22Rv1 (cell line): ENCODE measurements around the gene ZDHHC11.
"Not testable (repeated sequence)": the region's sequence is repeated elsewhere in the genome, so short reads cannot be mapped to it uniquely, and the experiment has no call there.

ENCODE experiments used
- H3K27ac ChIP-seq: fragments of 450-650 bp; 2 replicates; pipeline ENCODE4 v1.5.1; 2017
- ZFX ChIP-seq: fragments of 450-650 bp; IDR thresholded peaks from 2 replicates; pipeline ENCODE4 v1.6.1; 2017; ENCODE audit warnings: antibody characterized with exemption, borderline replicate concordance
- TF ChIP-seq, protein P1 (sequence below): fragments of 450-650 bp; IDR thresholded peaks from 2 replicates; pipeline ENCODE4 v1.5.1; 2017; ENCODE audit warnings: mild to moderate bottlenecking

ZDHHC11 gene

DNA sequence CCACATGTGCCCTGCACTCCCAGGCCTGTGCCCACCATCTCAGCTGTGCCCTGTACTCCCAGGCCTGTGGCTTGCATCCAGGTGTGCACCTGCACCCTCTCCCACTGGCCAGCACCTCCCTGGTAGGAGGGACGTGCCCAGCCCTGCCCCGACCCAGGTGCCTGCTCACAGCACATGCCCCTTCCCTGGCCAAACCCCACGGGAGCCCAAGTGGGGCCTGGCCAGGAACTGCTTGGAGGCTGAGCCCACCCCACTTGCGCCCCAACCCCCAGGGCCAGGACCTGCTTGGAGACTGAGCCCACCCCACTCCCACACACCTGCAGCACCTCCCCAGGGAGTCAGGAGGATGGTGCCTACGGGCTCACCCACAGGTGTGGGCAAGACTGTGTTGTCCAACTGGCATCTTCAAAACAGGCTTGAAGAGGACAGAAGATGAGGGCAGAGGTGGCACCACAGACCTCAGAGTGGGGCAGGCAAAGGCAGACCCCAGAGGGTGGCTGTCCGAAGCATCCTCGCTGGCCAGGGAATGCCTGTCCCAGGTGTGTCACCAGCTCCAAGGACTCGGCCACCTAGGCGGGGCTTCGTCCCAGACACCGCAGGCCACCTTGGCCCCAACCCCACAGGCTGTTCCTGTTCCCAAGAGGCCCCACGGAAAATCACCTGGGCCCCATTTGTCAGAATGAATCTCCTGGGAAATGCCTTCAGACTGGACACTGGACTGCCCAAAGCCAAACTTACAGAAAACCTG lies 77.1 kb downstream of the ZDHHC11 start:
- TF ChIP-seq ZFX, result no peak
- TF ChIP-seq, protein P1, sequence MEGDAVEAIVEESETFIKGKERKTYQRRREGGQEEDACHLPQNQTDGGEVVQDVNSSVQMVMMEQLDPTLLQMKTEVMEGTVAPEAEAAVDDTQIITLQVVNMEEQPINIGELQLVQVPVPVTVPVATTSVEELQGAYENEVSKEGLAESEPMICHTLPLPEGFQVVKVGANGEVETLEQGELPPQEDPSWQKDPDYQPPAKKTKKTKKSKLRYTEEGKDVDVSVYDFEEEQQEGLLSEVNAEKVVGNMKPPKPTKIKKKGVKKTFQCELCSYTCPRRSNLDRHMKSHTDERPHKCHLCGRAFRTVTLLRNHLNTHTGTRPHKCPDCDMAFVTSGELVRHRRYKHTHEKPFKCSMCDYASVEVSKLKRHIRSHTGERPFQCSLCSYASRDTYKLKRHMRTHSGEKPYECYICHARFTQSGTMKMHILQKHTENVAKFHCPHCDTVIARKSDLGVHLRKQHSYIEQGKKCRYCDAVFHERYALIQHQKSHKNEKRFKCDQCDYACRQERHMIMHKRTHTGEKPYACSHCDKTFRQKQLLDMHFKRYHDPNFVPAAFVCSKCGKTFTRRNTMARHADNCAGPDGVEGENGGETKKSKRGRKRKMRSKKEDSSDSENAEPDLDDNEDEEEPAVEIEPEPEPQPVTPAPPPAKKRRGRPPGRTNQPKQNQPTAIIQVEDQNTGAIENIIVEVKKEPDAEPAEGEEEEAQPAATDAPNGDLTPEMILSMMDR, result no peak

DNA sequence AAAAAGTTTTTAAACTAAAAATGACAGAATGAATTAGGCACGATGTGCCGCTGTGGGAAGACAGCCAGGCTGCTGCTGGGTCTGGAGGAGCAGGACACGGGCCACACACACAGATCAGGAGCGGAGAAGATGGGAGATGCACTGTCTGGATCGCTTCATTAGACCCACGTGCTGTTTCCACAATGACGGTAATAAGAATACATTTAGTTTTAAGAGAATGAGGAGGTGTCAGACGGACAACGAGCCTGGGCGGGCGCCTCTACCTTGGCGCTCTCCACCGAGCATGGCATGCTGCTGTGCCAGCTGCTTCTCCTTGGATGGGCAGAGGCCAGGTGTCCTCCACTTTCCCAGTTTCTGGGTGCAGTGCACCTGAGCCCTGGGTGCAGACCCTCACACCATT lies 77.9 kb downstream of the ZDHHC11 start:
- H3K27ac ChIP-seq, result not testable (repeated sequence)

More for the DNA sequence above, 77.1 kb downstream of the ZDHHC11 start:
- no peak overlapping the region for H3K27ac ChIP-seq

DNA sequence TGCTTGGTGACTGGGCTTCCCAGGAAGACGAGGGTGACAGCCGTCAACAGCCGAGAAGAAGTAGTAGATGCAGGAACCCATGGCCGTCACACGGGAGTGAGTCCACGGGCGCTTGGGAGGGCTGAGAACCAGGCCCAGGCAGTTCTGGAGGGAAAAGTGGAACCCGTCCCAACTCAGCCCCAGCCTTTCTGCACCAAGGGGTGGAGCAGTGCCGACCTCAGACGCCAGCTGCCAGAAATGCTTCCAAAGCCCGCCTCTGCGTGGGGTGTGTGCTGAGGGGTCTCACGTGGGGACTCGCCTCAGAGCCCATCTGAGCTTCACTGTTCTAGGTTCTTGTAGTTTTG lies 78.3 kb downstream of the ZDHHC11 start:
- not testable (repeated sequence) for H3K27ac ChIP-seq

DNA sequence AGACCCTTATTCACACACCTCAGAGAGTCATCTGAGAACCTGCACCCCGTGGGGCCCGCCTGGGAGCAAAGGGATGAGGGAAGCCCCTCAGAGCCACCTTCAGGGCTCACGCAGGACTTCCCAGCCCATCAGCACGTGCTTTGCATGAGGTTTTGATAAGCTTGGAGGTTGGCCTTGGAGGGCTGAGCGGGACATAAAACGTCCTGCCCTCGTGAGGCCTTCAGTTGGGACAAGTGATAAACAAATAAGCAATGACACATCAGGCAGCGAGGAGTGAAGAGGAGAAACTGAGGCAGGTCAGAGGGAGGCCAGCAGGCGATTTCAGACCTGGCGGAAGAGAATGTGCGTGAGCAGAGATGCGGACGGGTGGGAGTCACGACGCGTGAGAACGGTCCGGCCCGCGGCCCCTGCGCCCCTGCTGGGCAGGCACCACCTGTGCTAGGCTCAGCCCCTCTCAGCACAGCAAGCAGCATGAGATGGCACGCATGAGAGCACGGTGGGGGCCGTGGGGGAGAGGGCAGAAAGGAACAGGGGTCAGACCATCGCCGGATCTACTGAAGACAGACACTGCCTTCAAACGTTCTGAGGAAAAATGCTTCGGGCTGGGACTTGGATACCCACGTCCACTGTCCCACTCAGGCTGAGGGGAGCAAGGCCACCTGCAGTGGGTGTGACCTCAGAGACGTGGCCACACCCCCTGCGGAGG lies 78.8 kb downstream of the ZDHHC11 start:
- not testable (repeated sequence) for H3K27ac ChIP-seq

DNA sequence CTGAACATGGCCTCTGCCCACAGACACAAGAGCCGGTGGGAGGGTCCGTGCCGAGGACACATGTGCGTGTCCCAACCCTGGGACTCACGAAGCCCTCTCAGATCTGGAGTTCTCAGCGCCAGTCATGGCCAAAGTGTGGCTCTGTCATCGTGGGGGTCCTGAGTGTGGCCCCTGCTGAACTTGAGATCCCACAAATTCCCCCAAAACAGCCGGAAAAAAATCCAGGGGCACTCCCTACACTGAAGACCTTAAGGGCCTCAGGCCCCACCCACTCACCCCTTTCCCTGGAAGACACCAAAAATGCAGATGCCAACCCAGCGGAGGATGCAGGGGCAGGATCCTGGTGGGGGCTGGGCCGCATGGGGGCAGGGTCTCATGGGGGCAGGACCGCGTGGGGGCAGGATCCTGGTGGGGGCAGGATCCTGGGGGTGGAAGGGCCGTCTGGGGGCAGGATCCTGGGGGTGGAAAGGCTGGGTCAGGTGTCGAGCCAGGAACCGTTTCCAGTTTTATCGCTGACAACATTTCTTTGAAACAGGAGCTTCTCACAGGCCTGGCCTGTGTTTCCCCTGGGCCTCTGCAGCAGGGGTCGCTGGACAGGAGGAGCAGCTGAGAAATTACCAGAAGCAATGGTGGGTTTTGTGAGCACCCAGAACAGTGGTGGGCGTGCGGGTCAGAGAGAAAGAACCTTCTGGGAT lies 79.6 kb downstream of the ZDHHC11 start:
- not testable (repeated sequence) for H3K27ac ChIP-seq

DNA sequence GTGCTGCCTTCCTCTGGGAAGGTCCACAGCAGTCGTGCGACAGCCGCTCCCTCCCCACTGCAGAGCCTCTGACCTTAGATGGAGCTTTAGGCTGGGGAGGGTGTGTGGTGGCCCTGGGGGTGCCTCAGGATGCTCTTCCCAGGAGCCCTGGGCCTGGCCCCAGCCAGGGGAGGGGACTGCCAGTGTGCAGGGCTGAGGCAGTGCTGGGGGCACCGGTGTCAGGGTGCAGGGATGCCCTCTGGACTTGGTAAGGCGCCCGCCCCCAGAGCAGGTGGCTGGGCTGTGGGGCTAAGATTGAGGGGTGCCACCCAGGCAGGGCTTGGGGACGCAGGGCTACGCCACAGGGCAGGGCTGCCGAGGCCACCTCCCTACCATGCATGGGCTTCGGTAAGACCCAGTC lies 80.2 kb downstream of the ZDHHC11 start:
- not testable (repeated sequence) for H3K27ac ChIP-seq

DNA sequence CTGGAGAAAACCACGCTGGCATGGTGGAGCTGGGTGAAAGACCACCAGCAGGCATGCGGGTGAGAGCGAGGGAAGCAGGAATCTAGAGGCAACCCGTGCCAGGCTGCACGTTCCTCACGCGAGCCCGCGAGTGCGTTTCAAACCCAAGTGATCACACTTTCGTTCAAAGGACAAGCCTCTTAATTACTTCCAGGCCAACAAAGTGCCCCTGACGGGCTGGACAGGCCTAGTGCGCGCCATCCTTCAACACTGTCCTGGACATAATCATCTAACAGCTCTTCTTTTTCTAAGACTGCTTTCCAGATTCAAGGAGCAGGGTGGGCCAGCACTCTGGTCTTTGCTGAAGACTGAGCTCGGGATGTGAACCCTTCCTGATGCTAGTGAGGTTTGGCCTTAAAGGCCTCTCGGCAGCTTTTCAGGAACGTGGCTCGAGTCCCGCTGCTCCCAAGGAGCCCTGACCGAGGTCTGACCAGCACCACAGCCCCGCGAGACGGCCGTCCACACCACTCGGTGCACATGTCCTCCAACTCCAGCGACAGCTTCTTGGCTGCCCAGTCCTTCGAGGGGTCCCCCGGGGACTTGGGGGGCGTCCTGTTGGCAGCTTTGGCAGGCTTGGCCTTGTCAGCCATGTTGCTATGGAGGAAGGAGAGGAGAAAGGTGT lies 81.2 kb downstream of the ZDHHC11 start:
- H3K27ac ChIP-seq, result not testable (repeated sequence)

DNA sequence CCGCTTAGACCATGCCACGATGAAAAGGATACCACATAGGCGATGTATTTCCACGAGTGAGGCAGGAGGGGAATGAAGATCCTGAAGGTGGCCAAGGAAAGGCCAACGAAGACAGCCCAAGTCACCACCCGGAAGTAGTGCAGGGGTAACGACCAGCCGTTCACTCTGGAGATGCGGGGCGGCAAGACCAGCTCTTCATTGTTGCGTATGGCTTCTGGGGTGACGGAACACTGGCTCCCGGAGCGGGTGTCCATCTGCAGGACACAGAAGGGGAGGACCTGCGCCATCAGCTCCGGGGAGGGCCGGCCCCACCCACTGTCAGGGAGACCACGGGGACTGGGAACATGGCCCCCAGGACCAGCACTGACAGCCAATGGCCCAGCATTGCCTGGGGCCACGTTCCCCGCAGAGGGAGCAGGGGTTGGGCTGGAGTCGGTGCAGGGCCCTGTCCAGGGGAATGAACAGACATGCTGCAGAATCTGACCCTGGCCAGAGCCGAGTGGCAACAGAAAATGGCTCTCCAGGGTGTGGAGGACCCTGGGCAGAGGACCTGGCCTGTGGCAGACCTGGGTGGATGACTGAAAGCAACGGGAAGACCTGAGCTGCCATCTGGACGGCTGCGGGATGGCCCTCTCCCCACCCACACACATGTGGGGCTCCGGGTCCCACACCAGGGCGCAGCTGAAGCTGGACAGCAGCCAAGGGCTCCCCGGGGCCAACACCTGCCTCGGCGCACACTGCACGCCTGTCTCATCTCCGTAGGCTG lies 83.9 kb downstream of the ZDHHC11 start:
- H3K27ac ChIP-seq, result no peak overlapping the region
- TF ChIP-seq ZFX, result no peak
- TF ChIP-seq, protein P1, result no peak

DNA sequence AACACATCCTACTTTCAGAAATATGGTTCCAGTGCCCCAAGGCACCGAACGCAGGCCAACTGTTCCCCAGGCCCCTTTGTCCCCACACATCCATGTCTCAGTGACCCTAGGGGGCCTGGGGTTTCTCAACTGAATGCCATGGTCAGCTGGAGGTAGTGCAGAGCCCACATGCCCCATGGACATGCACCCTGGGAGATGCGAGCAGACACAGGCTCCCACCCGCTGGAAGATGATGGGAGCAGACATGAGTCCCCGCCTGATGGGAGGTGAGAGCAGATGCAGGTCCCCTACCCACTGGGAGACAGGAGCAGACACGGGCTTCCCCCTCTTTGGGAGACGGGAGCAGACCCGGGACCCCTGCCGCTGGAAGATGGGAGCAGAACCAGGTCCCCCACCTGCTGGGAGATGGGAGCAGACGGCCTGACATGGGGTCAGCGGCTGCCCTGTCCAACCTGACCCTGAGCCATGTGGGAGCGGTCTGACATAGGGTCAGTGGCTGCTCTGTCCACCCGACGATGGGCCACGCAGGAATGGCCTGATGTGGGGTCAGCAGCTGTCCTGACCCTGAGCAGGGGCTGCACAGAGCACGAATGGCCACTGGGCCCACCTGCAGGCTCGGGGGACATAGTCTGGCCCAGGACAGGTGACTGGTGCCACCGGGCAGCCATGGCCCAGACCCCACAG lies 84.7 kb downstream of the ZDHHC11 start:
- H3K27ac ChIP-seq, result peak overlapping the region; percentile 36; the same call in 1 of the 2 replicates
- TF ChIP-seq, protein P1, result no peak
- TF ChIP-seq ZFX, result no peak
